ENCODE measurements around the gene USP25.

Gene USP25

GRCh38 chr21:15752763-15753407 lies 23.1 kb downstream of the USP25 start:
- ATAC-seq, result no peak

GRCh38 chr21:15753741-15754140 lies 24.0 kb downstream of the USP25 start:
- no peak for ATAC-seq
- TF ChIP-seq SNAI2 (CRISPR knock-in tag; IDR thresholded peaks at IDR 0.05), result no peak
- no peak for TF ChIP-seq ZNF565 (CRISPR knock-in tag; conservative IDR thresholded peaks at IDR 0.05; ENCODE audit: low read depth)
- no peak for TF ChIP-seq ZNF8 (CRISPR knock-in tag; IDR thresholded peaks at IDR 0.05)
- TF ChIP-seq PATZ1 (CRISPR knock-in tag; IDR thresholded peaks at IDR 0.05; ENCODE audit: borderline replicate concordance), result no peak
- TF ChIP-seq ISL1 (CRISPR knock-in tag; IDR thresholded peaks at IDR 0.05), result no peak
- TF ChIP-seq ARNTL (CRISPR knock-in tag; IDR thresholded peaks at IDR 0.05; ENCODE audit: borderline replicate concordance, low read depth), result no peak
- TF ChIP-seq TOX (CRISPR knock-in tag; IDR thresholded peaks at IDR 0.05; ENCODE audit: borderline replicate concordance), result no peak
- TF ChIP-seq TCF4 (CRISPR knock-in tag; IDR thresholded peaks at IDR 0.05; ENCODE audit: borderline replicate concordance), result no peak
- TF ChIP-seq CREB5 (CRISPR knock-in tag; IDR thresholded peaks at IDR 0.05; ENCODE audit: low read depth), result no peak
- no peak for TF ChIP-seq POU6F1 (CRISPR knock-in tag; IDR thresholded peaks at IDR 0.05; ENCODE audit: borderline replicate concordance, low read depth)
- no peak for TF ChIP-seq BACH2 (CRISPR knock-in tag; IDR thresholded peaks at IDR 0.05; ENCODE audit: borderline replicate concordance)

More at GRCh38 chr21:15752763-15753407, 23.1 kb downstream of the USP25 start:
- no peak for TF ChIP-seq CSRNP3 (CRISPR knock-in tag; IDR thresholded peaks at IDR 0.05)
- no peak for TF ChIP-seq PPARA (CRISPR knock-in tag; IDR thresholded peaks at IDR 0.05; ENCODE audit: borderline replicate concordance)
- no peak for TF ChIP-seq PATZ1 (CRISPR knock-in tag; IDR thresholded peaks at IDR 0.05; ENCODE audit: borderline replicate concordance)
- no peak for TF ChIP-seq SNAI2 (CRISPR knock-in tag; IDR thresholded peaks at IDR 0.05)
- no peak for TF ChIP-seq ZNF8 (CRISPR knock-in tag; IDR thresholded peaks at IDR 0.05)
- no peak for TF ChIP-seq TSHZ2 (CRISPR knock-in tag; IDR thresholded peaks at IDR 0.05)
- TF ChIP-seq ZFP3 (CRISPR knock-in tag; IDR thresholded peaks at IDR 0.05), result no peak
- no peak for TF ChIP-seq GLIS3 (CRISPR knock-in tag; IDR thresholded peaks at IDR 0.05)
- TF ChIP-seq ESRRG (CRISPR knock-in tag; IDR thresholded peaks at IDR 0.05), result no peak
- TF ChIP-seq CSDC2 (CRISPR knock-in tag; IDR thresholded peaks at IDR 0.05), result no peak
- TF ChIP-seq ZNF565 (CRISPR knock-in tag; conservative IDR thresholded peaks at IDR 0.05; ENCODE audit: low read depth), result no peak
- TF ChIP-seq ZC3H10 (CRISPR knock-in tag; IDR thresholded peaks at IDR 0.05), result no peak
- TF ChIP-seq ISL1 (CRISPR knock-in tag; IDR thresholded peaks at IDR 0.05), result no peak
- TF ChIP-seq CREB5 (CRISPR knock-in tag; IDR thresholded peaks at IDR 0.05; ENCODE audit: low read depth), result no peak
- no peak for TF ChIP-seq RARB (CRISPR knock-in tag; IDR thresholded peaks at IDR 0.05)
- no peak for TF ChIP-seq ARNTL (CRISPR knock-in tag; IDR thresholded peaks at IDR 0.05; ENCODE audit: borderline replicate concordance, low read depth)
